HG03521 (cell line): Measurements from ENCODE around the gene SH3BGR.
A peak's percentile ranks its signal among the peaks of the same experiment; 100 is the strongest.

Experiments used
- ATAC-seq: cut with Tn5 transposase; IDR thresholded peaks from one replicate; pipeline ENCODE4 v1.9.1; 2021; ENCODE audit warnings: mild to moderate bottlenecking, moderate library complexity; ENCODE audit not compliant: unreplicated experiment

The SH3BGR gene

DNA sequence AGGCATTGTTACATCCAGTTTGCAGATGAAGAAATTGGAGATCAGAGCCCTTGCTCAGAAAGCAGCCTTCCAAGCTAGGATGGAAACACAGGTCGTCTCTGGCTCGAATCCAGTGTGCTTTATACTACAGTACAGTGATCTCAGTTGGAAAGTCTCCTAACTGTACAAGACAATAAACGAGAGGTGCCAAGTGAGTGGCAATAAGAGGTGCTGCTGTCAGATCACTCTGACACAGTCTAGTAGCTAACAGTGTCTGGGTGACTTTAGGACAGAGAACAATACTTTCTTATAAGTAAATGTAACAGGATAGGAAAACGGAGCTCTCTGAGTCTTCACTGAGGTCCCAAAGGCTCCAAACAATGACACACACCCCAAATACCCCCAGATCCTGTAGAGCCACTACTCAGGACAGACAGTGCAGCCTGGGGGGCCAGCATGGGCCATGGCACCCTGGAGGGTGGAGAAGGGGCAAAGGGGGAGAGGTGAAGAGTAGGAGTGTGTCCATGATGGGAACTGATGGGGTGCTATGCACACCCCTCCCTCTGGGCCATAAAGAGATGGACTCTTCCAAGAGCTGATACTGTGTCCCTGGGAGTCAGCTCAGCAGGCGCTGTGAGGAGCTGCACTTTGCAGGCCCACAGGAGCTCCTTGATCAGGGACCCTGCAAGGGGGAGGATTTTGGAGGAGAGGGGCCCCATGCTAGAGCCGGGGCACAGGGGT, 3.3 kb downstream of the SH3BGR start:
- ATAC-seq = no peak

DNA sequence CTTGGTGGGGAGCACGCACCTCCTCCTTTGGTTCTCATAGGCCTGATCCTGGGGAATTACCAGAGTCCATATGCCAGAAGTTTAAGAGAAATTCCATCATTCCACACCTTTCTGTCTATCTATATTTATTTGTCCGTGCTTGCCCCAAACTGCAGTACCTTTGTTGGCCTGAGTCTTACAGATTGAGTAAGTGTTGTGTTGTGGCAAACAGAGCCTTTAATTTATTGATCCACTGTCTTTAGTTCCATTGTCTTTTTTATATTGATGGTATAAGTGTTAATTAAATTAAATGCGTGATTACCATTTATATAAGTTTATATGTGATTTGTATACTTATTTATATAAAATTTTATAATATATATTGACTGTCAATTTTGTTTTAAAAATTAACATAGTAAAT, 4.9 kb downstream of the SH3BGR start:
- ATAC-seq = no peak

DNA sequence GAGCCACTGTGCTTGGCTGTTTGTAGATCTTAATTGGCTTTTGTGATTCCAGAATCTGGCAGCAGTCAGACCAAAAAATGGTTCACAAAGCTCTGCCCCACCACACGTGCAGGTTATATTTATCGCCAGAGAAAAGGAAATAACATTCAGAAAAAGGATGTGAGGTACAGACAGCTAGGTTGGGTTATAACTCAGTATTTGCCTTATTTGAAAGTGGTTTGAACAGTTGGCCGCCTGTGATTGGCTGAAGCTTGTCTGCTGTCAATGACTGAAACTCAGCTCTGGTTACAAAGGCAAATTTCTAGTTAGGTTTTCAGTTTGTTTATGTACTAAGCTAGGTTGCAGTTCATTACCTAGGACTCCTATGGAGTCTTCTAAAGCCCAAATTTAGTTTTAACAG, 9.6 kb downstream of the SH3BGR start:
- ATAC-seq = peak; percentile 72

DNA sequence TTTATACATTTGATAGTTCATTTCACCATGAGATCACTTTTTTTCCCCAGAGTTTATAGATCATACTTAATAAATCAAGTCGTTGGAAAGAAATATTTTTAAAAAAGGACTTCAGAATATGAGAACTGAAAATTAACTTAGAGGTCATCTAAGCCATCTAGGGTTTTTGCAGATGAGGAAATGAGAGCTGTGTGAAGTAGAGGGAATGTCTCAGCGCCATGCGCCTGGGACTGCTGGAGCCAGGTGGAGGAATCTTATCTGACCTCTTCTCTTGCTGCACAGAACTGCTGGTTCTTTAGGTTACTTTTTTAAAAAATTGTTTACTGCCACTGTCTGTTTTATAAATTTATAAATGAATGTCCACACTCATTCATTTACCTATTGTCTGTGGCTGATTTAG, 11.5 kb downstream of the SH3BGR start:
- ATAC-seq = no peak

DNA sequence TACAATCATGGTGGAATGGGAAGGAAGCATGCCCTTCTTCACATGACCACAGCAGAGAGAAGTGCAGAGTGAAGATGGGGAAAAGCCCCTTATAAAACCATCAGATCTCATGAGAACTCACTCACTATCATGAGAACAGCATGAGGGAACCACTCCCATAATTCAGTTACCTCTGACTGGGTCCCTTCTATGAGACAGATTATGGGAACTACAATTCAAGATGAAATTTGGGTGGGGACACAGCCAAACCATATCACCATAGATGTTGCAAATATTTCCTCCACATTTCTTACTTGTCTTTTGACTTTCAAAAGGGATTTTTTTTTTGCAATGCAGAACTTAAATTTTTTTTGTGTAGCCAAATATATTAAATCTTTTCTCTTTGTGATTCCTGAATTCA, 14.8 kb downstream of the SH3BGR start:
- no peak for ATAC-seq

DNA sequence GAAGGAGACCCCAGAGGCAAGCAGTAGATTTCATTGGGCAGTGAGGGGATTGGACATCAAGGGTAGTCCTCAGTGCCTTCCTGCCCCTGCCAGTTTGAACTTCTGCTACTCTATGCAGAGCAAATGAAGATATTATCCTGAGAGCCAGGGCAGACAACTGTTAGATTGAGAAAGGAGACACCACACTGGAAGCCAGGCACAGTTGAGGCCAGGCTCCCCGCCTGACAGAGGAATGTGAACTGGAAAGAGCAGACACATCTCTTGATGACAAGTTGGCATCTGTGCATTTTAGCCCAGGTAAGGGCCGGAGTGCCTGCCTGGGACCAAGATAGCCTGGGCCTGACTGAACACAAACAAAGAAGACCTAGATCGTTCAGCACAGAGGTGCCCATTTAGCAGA, 16.0 kb downstream of the SH3BGR start:
- ATAC-seq = no peak

DNA sequence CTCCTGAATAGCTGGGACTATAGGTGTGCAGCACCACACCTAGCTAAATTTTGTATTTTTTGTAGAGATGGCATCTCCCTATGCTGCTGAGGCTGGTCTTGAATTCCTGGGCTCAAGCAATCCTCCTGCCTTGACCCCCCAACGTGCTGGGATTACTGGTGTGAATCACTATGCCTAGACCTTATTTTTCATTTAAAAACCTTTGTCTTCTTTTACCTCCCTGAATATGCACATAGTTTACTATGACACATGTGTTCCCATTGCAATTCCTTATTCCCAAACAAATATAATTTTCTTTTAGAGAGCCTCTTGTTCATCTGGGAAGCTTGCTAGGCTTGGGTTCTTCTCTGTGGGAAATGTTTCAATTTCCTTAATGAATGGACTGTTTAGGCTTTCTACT, 16.8 kb downstream of the SH3BGR start:
- no peak for ATAC-seq

DNA sequence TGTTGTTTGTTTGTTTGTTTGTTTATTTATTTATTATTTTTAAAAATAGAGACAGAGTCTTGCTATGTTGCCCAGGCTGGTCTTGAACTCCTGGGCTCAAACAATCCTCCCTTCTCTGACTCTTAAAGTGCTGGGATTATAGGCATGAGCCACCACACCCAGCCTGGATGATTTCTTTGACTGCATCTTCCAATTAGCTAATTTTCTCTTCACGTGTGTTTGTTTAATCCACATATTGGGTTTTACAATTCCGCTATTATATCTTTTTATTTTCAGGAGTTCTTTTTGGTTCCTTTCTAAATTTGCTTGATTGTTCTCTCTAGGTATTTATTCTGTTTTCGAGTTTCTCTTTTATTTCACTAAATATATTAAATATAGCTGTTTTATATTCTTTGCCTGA, 19.8 kb downstream of the SH3BGR start:
- no peak for ATAC-seq

DNA sequence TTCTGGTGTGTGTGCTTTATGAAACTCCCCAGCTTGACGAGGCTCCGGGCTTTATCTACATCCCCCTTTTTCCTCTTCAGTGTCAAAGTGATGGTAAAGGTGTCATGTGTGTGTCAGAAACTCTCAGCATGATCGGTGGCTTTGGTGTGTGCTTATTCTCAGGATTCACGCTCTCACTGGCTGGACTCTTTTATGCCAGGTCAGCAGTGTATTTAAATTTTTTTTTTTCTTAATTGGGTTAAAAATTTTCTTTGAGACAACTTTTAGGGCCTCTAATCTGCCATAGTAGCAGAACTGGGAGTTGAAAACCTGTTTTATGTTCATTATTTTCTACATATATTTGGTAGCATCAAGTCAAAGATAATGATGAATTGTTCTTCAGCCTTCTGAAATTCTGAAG, 21.0 kb downstream of the SH3BGR start:
- no peak for ATAC-seq

DNA sequence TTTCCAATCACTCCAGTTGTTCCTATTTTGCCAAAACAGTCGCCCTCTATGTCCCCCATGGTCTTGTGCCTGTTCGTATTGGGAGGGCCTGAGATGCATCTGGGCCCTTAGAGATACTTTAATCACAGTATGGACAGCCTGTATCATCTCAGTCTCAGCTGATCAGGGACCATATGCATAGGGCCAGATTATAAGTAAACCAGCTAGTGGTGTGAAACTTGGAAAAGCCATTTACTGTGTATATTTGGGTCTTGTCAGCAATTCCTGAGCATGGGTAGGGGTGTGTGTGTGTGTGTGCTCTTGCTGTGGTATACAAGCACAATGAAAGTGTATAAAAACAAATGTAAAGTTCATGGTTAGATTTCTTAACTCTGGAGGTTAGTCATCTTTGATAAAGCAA, 22.8 kb downstream of the SH3BGR start:
- no peak for ATAC-seq

DNA sequence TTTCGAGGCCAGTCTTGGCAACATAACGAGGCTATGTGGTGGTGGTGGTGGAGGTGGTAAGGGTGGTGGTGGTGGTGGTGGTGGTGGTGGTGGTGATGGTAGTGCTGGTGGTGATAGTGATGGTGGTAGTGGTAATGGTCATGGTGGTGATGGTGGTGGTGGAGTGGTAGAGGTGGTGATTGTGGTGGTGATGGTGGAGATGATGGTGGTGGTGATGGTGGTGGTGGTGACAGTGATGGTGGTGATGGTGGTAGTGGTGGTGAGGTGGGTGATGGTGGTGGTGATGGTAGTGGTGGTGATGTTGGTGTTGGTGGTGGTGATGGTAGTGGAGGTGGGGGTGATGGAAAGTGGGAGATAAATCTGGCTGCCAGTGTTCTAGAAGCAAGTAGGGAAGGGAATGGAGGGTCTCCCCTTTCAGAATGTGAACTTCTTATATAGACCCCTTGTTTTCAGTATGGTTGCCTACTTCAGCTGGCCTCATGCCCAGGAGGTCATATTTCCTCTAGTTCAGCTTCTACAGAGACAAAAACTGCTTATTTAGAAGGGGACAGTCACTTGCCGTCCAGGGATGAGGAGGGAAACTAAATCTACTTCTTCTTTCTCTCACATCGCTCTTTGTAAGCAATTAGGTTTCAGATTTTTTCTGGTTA, 27.5 kb downstream of the SH3BGR start:
- ATAC-seq = no peak

DNA sequence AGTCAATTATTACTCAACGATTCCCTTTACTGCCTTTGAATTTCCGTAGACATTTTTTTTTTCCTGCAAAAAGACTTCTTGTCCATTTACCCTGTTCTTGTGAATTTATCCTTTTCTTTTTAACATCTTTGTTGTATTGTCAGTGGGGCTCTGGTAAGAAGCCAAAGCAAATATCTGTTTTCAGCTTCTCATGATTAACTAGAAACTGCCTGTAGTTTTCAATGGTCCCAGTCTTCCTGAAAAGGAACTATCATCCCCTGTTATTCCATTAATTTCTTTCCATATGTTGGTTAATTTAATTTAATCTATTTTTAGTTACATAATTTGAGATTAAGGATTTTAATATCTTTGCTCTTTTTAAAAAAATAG, 28.0 kb downstream of the SH3BGR start:
- no peak for ATAC-seq

DNA sequence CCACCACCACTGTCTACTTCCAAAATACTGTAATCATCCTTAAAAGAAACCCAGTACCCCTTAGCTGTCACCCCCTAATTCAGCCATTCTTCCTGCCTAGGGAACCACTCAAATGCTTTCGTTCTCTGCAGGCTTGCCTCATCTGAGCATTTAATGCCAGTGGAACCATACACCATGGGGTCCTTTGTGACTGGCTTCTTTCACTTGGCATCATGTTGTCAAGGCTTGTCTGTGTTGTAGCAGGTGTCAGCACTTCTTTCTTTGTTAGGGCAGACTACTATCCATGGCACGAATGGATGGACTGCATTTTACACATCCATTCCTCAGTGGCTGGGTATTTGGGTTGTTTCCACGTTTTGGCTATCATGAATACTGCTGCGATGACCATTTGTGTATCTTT, 28.5 kb downstream of the SH3BGR start:
- ATAC-seq = no peak

DNA sequence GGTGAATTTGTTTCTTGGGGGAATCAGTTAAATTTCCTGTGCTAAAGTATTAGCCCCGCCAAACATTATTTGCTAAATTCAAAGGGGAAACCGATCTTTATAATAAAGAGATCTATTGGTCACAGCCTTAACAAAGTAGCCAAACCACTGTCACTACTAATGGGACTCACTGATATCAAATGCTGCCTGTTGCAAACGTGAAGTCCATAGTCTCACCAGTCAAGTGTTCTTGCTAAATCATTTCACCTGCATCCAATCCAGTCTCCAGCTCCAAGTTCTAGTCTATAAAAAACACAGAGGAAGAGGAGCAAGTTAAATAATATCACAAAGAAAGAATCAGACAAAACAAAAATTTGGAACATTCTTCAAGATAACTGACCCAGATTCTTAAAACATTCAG, 30.1 kb downstream of the SH3BGR start:
- no peak for ATAC-seq

DNA sequence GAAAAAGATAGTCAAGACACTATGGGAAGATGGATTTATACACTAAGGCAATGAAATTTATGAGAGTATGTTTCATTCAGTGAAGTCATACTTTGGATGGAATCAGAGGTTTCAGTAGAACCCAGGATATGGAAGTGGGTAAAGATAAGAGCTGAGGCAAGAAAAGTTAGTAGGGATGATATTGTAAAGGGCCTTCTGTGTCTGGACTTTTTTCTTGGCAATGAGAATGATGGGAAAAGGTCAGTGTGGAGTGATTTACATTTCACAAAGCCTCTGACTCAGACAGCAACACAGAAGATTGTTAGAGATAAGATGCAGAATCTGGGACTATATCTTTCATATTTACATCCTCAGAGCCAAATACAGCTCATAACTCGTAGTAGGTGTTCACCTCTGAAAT, 32.1 kb downstream of the SH3BGR start:
- no peak for ATAC-seq

DNA sequence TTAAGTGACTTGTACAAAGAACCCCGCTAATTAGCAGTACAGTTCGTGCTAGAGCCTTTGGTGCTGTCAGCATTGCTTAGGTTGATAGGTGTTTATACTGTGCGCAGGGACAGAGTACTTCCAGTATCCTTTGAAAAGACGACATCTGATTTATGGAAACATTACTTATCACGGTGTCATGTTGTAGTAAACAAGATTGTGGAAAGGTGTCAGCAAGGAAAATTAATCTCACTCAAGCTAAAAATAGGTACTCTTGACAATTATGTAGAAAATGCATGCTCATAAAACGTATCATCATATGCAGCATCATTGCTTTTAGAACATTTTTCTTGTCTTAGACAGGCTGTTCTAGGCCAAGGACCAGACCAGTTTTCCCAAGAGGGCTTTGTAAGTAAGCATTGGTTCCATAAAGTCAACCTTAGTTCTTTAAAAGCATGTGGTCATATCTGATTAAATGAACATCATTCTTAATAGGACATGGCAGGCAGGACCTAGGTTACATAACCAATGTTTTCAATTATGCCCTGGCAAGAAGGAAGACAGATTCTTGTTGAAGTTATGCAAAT, 33.0 kb downstream of the SH3BGR start:
- no peak for ATAC-seq

DNA sequence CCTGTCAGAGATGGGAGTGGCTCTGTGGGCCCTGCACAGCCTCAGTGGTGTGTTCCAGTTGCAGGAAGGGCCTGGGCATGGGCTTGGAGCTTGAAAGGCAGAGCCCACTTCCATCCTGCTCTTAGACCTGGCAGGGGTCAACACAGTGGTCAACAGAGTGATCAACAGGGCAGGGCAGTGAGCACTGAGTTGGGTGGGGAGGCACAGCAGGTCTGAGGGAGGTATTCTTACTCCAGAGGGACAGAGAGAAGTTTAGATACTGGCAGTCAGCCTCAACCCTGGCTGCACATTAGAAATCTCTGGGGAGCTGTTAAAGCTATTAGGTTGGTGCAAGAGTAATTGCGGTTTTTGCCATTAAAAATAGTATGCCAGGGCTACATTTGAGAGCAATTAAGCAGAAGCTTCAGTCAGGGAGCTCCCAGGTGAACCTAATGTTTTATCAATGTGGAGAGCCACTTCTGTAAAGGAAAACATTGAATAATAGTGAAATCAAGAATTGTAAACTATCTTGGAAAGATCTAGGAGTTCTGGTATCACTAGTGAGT, 37.7 kb downstream of the SH3BGR start:
- ATAC-seq = no peak

DNA sequence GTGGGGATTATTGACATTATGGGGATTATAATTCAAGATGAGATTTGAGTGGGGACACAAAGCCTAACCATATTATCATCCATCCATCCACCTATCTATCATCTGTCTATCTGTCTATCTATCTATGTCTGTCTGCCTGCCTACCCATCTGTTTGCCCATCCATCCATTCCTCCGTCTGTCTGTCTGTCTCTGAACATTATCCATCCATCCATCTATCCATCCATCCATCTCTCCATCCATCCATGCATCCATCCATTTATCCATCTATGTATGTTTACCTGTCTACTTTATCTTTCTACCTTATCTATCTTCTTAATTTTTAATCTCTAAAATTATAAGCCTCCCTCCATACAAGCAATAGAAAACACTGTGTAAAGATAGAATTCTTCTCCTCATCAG, 47.4 kb downstream of the SH3BGR start:
- ATAC-seq = no peak

DNA sequence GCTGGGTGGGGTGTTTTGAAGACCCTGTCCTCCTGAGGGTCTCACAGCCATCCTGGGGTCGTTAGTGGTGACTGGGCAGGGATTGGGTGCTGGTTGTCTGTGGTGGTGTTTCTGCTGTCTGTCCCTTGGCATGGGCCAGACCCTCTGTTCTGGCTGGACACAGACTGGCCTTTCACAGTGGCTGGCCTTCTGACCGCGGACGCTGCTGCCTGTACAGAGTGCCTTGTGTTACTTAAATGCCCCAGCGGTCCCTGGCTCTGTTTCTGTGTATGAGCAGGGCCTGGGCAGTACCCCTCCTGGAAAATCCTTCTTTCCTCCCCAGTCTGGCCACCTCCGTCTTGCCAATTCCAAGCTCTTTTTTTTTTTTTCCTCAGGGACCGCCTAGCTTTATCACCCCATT, 50.9 kb downstream of the SH3BGR start:
- ATAC-seq = no peak

DNA sequence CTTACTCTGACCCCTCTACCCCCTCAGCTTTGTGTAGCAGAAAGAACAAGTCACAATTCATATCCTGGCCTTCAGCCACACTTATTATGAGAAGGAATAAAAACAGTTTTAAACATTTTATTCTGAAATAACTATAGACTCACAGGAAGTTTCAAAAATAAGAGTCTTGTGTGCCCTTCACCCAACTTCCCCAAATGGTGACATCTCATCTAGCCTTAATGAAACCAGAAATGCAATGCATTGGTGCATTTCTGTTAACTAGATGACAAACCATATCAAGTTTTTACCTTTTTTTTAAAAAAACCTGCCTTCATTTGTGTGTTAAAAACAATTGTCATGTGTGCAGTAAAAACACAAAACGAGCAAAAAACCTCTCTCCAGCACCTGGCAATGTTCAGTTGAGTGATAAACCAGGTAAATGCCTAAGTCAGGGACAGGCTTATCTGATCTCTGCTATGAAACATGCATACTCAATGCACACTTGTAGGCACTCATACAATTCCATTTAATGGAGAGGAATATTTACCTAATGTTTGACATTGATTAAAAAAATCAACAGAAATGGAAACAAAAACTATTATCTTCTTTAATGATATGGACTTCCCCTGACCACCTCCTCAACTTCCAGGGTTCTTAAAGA, 51.5 kb downstream of the SH3BGR start:
- ATAC-seq = no peak

DNA sequence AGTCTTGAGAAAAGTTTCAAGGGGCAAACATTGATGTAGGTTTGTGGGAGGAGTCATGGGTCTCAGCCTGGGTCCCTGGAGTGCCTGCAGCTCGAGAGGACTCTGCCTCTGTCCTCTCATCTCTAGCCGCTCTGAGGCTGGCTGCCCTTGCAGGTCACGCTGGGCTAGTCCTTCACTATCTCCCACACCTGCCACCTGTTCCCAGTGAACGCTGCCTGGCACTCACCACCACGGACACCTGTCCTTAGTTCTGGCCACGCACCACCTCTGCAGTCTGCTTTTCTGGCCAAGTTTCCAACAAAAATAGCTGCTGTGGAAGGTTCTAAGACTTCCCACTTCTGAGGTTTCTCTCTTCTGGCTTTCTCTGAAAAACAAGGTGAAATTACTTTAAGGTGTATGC, 52.5 kb downstream of the SH3BGR start:
- no peak for ATAC-seq

DNA sequence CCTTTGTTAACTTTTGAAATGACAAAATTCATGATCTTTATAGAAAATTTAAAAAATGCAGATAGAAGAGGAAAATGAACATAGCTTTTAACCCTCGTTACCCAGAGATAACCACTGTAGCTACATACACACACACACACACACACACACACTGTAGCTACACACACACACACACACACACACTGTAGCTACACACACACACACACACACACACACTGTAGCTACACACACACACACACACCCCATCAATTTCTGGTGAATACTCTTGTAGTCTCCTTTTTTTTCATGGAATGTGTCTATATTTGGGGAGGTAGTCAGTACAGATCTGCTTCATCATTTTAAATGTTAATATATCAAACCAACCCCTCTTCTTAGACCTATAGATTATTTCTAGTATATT, 58.5 kb downstream of the SH3BGR start:
- no peak for ATAC-seq
